Right atrium auricular region (tissue), 2 donors: Measurements from ENCODE around the gene CEP41. TPM values are rescaled to one million over a fixed set of nuclear protein-coding genes. Genes with fewer than 3 reads are reported as not detected.

Experiments
- DNase-seq: peaks from one replicate; pipeline ENCODE4 v3.0.0-alpha.2; 2019; ENCODE audit warnings: low spot score
- H3K27ac ChIP-seq, 2 donors: fragments of 200-600 bp; sonication (generic); 1 replicate in 1 of 2; 2 replicates in 1 of 2; pipeline ENCODE4 v1.5.1; 2016 to 2019
- H3K27me3 ChIP-seq, 2 donors: fragments of 200-600 bp; sonication (generic); one replicate each; pipeline versions ENCODE4 v1.5.1 to v1.6.0; 2017 to 2019
- H3K36me3 ChIP-seq: fragments of 200-600 bp; sonication (generic); one replicate; pipeline ENCODE4 v1.5.1; 2016
- H3K4me1 ChIP-seq, 2 donors: fragments of 200-600 bp; sonication (generic); one replicate each; pipeline versions ENCODE4 v1.5.1 to v1.6.0; 2017 to 2019
- H3K4me3 ChIP-seq, 2 donors: fragments of 200-600 bp; sonication (generic); 1 replicate in 1 of 2; 2 replicates in 1 of 2; pipeline ENCODE4 v1.5.1; 2017 to 2019; ENCODE audit warnings: mild to moderate bottlenecking in 1 of 2, moderate library complexity in 1 of 2
- H3K9me3 ChIP-seq, 2 donors: fragments of 200-600 bp; sonication (generic); one replicate each; pipeline ENCODE4 v1.5.1; 2019
- CTCF ChIP-seq, 2 donors: fragments of 200-600 bp; sonication (generic); IDR thresholded peaks; one replicate each; pipeline ENCODE4 v1.5.1; 2019; ENCODE audit warnings: antibody characterized with exemption in 2 of 2
- total RNA-seq, 2 donors: library from RNA; depleted of rRNA; stranded (reverse); fragments of >200 nt; gene quantifications; one replicate each; pipeline ENCODE4 v1.1.0, GENCODE V29; 2016

Gene CEP41
- total RNA-seq, 2 donors from 2014 or later: 1.5 to 5.5 TPM

- H3K9me3 ChIP-seq: no peaks in the 10 kb centered on the region
- no peaks in the 10 kb centered on the region for H3K36me3 ChIP-seq
- H3K27ac ChIP-seq: no peak overlapping the region
- no peak for DNase-seq
- no peak overlapping the region for H3K4me3 ChIP-seq
- no peaks in the 10 kb centered on the region for H3K4me1 ChIP-seq
- H3K27me3 ChIP-seq: no peaks in the 10 kb centered on the region
- no peak for TF ChIP-seq CTCF (IDR thresholded peaks at IDR 0.05)
Observed at GRCh38 chr7:130417213-130417612, 23.6 kb downstream of the CEP41 start.

GRCh38 chr7:130415006-130415405 lies 25.8 kb downstream of the CEP41 start:
- TF ChIP-seq CTCF (IDR thresholded peaks at IDR 0.05): no peak
- no peak overlapping the region for H3K4me3 ChIP-seq
- no peak overlapping the region for H3K27ac ChIP-seq
- no peak for DNase-seq
- no peaks in the 10 kb centered on the region for H3K4me1 ChIP-seq
- no peaks in the 10 kb centered on the region for H3K27me3 ChIP-seq
- no peaks in the 10 kb centered on the region for H3K9me3 ChIP-seq
- no peaks in the 10 kb centered on the region for H3K36me3 ChIP-seq

- DNase-seq: no peak
- TF ChIP-seq CTCF (IDR thresholded peaks at IDR 0.05): no peak
- H3K27me3 ChIP-seq: no peaks in the 10 kb centered on the region
- H3K27ac ChIP-seq: no peak overlapping the region
- H3K4me3 ChIP-seq: no peak overlapping the region
- no peaks in the 10 kb centered on the region for H3K4me1 ChIP-seq
- H3K36me3 ChIP-seq: no peaks in the 10 kb centered on the region
- H3K9me3 ChIP-seq: no peaks in the 10 kb centered on the region
Observed at GRCh38 chr7:130413201-130413600, 27.6 kb downstream of the CEP41 start.

GRCh38 chr7:130410868-130411541 lies 29.8 kb downstream of the CEP41 start:
- Histone ChIP-seq H3K36me3 (no peaks in the 10 kb centered on the region), H3K9me3 (no peaks in the 10 kb centered on the region), H3K27me3 (no peaks in the 10 kb centered on the region), H3K27ac (no peak overlapping the region), H3K4me3 (no peak overlapping the region), H3K4me1 (no peaks in the 10 kb centered on the region)
- no peak for DNase-seq
- no peak for TF ChIP-seq CTCF (IDR thresholded peaks at IDR 0.05)

- Histone ChIP-seq H3K27me3 (no peaks in the 10 kb centered on the region), H3K4me1 (no peaks in the 10 kb centered on the region), H3K4me3 (no peak overlapping the region), H3K36me3 (no peaks in the 10 kb centered on the region), H3K9me3 (no peaks in the 10 kb centered on the region), H3K27ac (no peak overlapping the region)
- DNase-seq: no peak
- no peak for TF ChIP-seq CTCF (IDR thresholded peaks at IDR 0.05)
Observed at GRCh38 chr7:130409712-130410072, 31.1 kb downstream of the CEP41 start.
